HepG2 (cell line): Measurements from ENCODE around the gene FABP1. TPM values are rescaled to one million over a fixed set of nuclear protein-coding genes. Genes with fewer than 3 reads are reported as not detected.

Source experiments
- DPF2 ChIP-seq: sonication (generic); formaldehyde crosslinking; IDR thresholded peaks from 2 replicates; pipeline ENCODE4 v1.4.0; 2020; ENCODE audit warnings: mild to moderate bottlenecking, low read depth, missing genetic modification reagents, borderline replicate concordance
- HES4 ChIP-seq: sonication (generic); formaldehyde crosslinking; IDR thresholded peaks from 2 replicates; pipeline ENCODE4 v1.9.0; 2021; ENCODE audit warnings: mild to moderate bottlenecking, missing genetic modification reagents, borderline replicate concordance
- HNF1B ChIP-seq: sonication (generic); formaldehyde crosslinking; IDR thresholded peaks from 2 replicates; pipeline ENCODE4 v1.5.1; 2020; ENCODE audit warnings: mild to moderate bottlenecking, moderate library complexity, missing genetic modification reagents
- KAT8 ChIP-seq: IDR thresholded peaks from 2 replicates; pipeline ENCODE4 v1.6.1; 2016; ENCODE audit warnings: missing genetic modification reagents, missing compliant biosample characterization
- MYPOP ChIP-seq: sonication (generic); formaldehyde crosslinking; IDR thresholded peaks from 2 replicates; pipeline ENCODE4 v1.8.1; 2023; ENCODE audit warnings: mild to moderate bottlenecking, moderate library complexity, missing genetic modification reagents
- MZF1 ChIP-seq: sonication (generic); formaldehyde crosslinking; IDR thresholded peaks from 2 replicates; pipeline ENCODE4 v1.8.1; 2023; ENCODE audit warnings: mild to moderate bottlenecking, missing genetic modification reagents, borderline replicate concordance
- NR2C2 ChIP-seq: sonication (generic); formaldehyde crosslinking; IDR thresholded peaks from 2 replicates; pipeline ENCODE4 v1.4.0; 2020; ENCODE audit warnings: missing genetic modification reagents, mild to moderate bottlenecking, moderate library complexity, borderline replicate concordance
- TBL1XR1 ChIP-seq: fragments of 150-350 bp; IDR thresholded peaks from 2 replicates; pipeline ENCODE4 v1.6.1; 2014; ENCODE audit warnings: borderline replicate concordance, low read length; ENCODE audit not compliant: partially characterized antibody
- TCF7 ChIP-seq: sonication (generic); IDR thresholded peaks from 2 replicates; pipeline ENCODE4 v1.6.1; 2016; ENCODE audit warnings: antibody characterized with exemption, low read depth
- TP53 ChIP-seq: sonication (generic); formaldehyde crosslinking; conservative IDR thresholded peaks from 2 replicates; pipeline ENCODE4 v1.4.0; 2020; ENCODE audit warnings: missing genetic modification reagents
- ZBTB3 ChIP-seq: sonication (generic); formaldehyde crosslinking; IDR thresholded peaks from 2 replicates; pipeline ENCODE4 v1.4.0; 2020; ENCODE audit warnings: low read depth, mild to moderate bottlenecking, moderate library complexity, missing genetic modification reagents, borderline replicate concordance
- ZFP82 ChIP-seq: sonication (generic); formaldehyde crosslinking; IDR thresholded peaks from 2 replicates; pipeline ENCODE4 v1.5.1; 2020; ENCODE audit warnings: mild to moderate bottlenecking, missing genetic modification reagents, borderline replicate concordance
- ZGPAT ChIP-seq: IDR thresholded peaks from 2 replicates; pipeline ENCODE4 v1.6.1; 2016; ENCODE audit warnings: mild to moderate bottlenecking
- ZIK1 ChIP-seq: sonication (generic); formaldehyde crosslinking; IDR thresholded peaks from 2 replicates; pipeline ENCODE4 v1.5.0; 2020; ENCODE audit warnings: mild to moderate bottlenecking, low read depth, missing genetic modification reagents, borderline replicate concordance
- ZKSCAN5 ChIP-seq: sonication (generic); formaldehyde crosslinking; IDR thresholded peaks from 2 replicates; pipeline ENCODE4 v1.5.1; 2020; ENCODE audit warnings: mild to moderate bottlenecking, missing genetic modification reagents
- ZNF597 ChIP-seq: sonication (generic); formaldehyde crosslinking; IDR thresholded peaks from 2 replicates; pipeline ENCODE4 v1.5.0; 2020; ENCODE audit warnings: missing genetic modification reagents
- ZNF646 ChIP-seq: sonication (generic); formaldehyde crosslinking; IDR thresholded peaks from 2 replicates; pipeline ENCODE4 v1.9.0; 2021; ENCODE audit warnings: mild to moderate bottlenecking, missing genetic modification reagents
- ZNF780A ChIP-seq: sonication (generic); formaldehyde crosslinking; IDR thresholded peaks from 2 replicates; pipeline ENCODE4 v1.8.0; 2022; ENCODE audit warnings: mild to moderate bottlenecking, missing genetic modification reagents, moderate library complexity
- polyA plus RNA-seq, 8 experiments: library from polyadenylated mRNA; depleted of rRNA in 3 of 8; stranded (reverse) in 7 of 8; unstranded in 1 of 8; fragments of >200 nt; fragmentation: Illumina TruSeq in 4 of 8; extraction: Trizol in 4 of 8; gene quantifications; 2 replicates each; pipeline versions ENCODE4 v1.2.1 to v1.2.3, GENCODE V29; 2011 to 2016; ENCODE audit warnings: low read depth in 4 of 8, missing spikeins in 1 of 8, mixed read lengths in 1 of 8; ENCODE audit not compliant: insufficient read depth in 1 of 8
- total RNA-seq, 5 experiments: library from RNA; depleted of rRNA; stranded (reverse); fragments of >200 nt; fragmentation: Illumina TruSeq; extraction: Trizol; gene quantifications; 2 replicates each; pipeline ENCODE4 v1.2.3, GENCODE V29; 2016; ENCODE audit warnings: low read depth in 1 of 5

The FABP1 gene
- total and polyA plus RNA-seq, 2 of the 13 experiments (the other 11 are each of a cell fraction or from before 2014, with no cell fraction given) = 644 to 1,608 TPM

- TF ChIP-seq ZNF597 (CRISPR knock-in tag) = no peak
- TF ChIP-seq TBL1XR1 = no peak
- TF ChIP-seq ZNF646 (CRISPR knock-in tag) = peak; percentile 44; the same call in 1 of the 2 replicates
- TF ChIP-seq MZF1 = no peak
- TF ChIP-seq TP53 = no peak
- TF ChIP-seq MYPOP (CRISPR knock-in tag) = no peak; the same call in 1 of the 2 replicates
- TF ChIP-seq HNF1B (CRISPR knock-in tag) = peak; percentile 99
- TF ChIP-seq KAT8 (CRISPR knock-in tag) = peak; percentile 86
- TF ChIP-seq HES4 (CRISPR knock-in tag) = no peak
- peak; percentile 91 for TF ChIP-seq ZGPAT (CRISPR knock-in tag)
- no peak for TF ChIP-seq ZFP82 (CRISPR knock-in tag)
- peak; percentile 97 for TF ChIP-seq NR2C2
- TF ChIP-seq ZIK1 (CRISPR knock-in tag) = no peak
- TF ChIP-seq ZNF780A (CRISPR knock-in tag) = no peak
- TF ChIP-seq ZKSCAN5 = no peak
- peak; percentile 52; the same call in 1 of the 2 replicates for TF ChIP-seq DPF2 (CRISPR knock-in tag)
- no peak for TF ChIP-seq ZBTB3 (CRISPR knock-in tag)
- peak; percentile 77 for TF ChIP-seq TCF7
Measured at GRCh38 chr2:88139203-88139702, 11.4 kb upstream of the FABP1 start (continued).
